GM21360 (cell line): Measurements from ENCODE around the gene PHYH.
"Not testable (repeated sequence)": the region's sequence is repeated elsewhere in the genome, so short reads cannot be mapped to it uniquely, and the experiment has no call there.

ENCODE experiments used
- ATAC-seq: cut with Tn5 transposase; IDR thresholded peaks from one replicate; pipeline ENCODE4 v1.9.1; 2021; ENCODE audit warnings: mild to moderate bottlenecking, moderate library complexity; ENCODE audit not compliant: unreplicated experiment

PHYH gene

DNA sequence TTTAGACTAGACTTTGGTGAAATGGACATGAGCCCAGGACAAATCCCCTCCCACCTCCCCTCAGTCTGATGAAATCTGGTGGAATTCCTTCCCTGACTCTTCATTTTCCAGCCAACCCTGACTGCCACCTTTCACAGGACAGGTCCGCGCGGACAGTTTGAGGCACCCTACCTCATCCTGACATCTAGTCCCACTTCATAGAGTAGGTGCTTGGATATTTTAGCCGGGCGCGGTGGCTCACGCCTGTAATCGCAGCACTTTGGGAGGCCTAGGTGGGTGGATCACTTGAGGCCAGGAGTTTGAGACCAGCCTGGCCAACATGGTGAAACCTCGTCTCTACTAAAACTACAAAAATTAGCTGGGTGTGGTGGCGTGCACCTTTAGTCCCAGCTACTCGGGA, 23.7 kb downstream of the PHYH start:
- ATAC-seq, result not testable (repeated sequence)

DNA sequence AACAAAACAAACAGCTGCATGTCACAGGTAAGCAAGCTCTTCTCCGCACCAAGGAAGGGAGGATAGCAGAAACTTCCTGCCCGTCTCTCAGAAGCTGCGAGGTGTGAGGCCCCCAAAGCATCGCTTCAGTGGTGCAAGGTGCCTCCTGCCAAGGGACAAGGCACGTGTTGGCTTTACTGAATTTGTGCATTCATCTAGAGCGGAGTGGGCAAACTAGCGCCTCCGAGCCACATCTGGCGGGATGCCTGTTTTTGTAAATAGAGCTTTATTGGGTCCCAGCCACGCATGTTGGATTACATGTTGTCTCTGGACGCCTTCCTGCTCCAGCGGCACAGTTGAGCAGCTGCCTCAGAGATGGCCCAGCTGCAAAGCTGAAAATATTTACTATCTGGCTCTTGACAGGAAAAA, 27.7 kb downstream of the PHYH start:
- ATAC-seq, result no peak

- ATAC-seq, result no peak
Observed at GRCh38 chr10:13271552-13272163, 28.2 kb downstream of the PHYH start.

DNA sequence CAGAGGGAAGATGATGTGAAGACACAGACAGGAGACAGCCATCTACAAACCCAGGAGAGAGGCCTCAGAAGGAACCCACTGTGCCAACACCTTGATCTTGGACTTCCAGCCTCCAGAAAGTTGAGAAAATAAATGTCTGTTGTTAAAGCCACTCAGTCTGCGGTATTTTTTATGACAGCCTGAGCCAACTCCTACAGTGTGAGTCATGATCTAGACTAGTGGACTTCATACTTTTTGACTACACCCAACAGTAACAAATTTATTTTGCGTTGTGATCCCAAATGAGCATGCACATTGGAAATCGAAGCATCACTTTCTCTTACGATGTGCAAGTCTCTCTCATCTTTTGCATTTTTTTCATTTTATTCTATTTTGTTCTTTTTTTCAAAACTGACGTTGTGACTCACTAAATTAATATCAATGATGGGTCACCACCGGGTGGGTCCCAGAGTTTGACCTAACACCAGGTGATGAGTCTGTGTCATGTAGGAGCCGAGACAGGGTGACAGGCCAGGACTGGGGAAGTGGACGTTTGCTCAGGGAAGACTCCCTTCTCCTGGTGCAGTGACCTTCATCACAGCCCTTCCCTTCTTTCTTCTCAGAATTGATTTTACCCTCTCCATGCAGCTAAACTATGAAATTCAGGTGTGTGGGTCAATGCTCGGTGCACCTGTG, 28.9 kb downstream of the PHYH start:
- no peak for ATAC-seq

GRCh38 chr10:13268841-13269240, 31.0 kb downstream of the PHYH start:
- no peak for ATAC-seq

DNA sequence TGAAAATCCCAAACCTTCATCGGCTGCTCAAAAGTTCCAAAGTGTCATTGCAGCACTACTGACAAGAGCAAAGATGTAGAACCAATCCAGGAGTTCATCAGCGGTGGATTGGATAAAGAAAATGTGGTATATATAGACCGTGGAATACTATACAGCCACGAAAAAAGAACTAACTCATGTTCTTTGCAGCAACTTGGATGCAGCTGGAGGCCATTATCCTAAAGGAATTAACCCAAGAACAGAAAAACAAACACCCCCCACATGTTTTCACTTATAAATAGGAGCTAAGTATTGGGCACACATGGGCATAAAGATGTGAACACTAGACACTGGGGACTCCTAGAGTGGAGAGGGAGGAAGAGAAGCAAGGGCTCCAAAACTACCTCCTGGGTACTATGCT, 31.6 kb downstream of the PHYH start:
- ATAC-seq, result no peak

GRCh38 chr10:13263591-13263990, 36.3 kb downstream of the PHYH start:
- no peak for ATAC-seq

DNA sequence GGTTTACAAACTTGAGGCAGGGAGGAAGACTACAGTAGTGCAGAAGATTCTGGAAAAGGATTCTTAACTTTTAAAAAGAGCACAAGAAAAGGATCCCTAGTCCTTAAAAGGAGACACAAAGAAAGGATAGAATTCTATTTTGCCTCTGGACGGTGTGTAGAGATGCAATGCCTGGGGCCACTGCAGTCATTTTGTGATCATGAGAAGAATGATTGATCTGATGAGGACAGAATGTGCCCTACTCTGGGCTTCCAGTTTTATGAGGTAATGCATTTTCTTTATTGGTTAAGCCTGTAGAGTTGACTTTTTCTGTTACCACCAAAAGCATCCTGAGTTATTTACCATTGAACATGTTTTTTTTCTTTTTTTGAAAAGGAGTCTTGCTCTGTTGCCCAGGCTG, 37.4 kb downstream of the PHYH start:
- no peak for ATAC-seq

DNA sequence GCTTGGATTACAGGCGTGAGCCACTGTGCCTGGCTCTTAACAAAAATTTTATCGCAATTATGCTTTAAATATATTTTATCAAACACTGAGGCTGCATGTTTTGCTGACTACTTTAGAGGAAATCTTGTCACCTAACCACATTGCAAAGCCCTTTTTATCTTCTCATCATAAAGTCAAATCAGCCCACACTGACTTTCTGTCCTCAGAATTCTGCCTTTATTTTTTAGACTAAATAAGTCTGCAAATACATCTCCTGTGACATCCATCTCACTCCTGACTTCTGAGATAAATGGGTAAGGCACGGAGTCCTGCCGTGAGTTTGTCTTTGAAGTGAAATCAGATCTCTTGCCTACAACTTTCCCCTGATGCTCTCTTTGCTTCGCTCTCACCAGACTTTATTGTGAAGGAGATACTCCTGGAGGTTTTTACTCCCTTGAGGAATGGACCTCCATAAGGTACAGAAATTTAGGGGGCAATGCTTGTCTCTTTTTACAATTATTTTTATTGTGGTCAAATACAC, 42.2 kb downstream of the PHYH start:
- no peak for ATAC-seq

DNA sequence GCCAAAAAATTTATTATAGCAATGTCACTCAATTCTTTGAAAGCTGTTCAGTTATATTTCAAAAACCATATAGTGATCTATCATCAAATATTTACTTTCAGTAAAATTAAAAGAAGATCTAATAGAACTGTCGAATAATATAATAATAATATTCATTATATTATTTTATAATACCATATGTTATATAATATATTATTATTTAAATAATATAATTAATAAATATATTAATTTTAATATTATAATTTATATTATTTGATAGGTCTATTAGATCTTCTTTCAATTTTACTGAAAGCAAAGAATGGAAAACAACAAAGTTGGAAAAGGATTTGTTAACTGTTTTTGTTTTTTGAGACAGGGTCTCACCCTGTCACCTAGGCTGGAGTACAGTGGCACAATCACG, 43.2 kb downstream of the PHYH start:
- ATAC-seq, result no peak

DNA sequence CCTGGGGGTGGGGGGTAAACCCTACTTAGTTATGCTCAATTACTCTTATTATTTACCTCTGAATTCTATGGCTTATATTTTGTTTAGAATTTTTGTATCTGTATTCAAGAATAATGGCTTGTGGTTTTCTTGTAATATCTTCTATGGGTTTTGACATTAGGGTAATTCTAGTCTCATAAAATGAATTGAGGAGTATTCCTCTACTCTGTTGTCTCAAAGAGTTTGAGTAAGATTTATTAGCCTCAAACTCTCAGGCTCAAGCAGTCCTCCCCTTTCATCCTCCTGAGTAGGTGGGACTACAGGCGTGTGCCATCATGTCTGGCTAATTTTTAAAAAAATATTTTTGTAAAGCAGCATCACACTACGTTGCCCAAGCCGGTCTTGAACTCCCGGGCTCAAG, 46.1 kb downstream of the PHYH start:
- ATAC-seq, result no peak

DNA sequence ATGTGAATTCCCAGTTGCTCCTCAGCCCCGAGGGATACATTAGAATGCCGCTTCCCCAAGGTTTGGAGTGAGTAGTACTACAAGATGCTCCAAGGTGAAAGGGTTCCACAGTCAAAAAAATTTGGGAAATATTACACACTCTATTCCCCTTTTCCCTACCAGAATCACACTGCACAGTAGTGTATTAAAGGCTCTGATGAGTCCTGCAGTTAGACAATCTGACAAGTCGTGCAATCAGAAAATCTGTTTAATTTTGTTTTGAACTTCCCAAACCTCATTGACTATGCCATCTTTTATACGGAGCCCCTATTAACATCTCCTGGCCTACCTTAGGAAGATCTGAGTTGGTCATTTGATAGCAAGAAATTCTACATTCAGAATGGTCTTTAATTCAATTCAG, 52.1 kb downstream of the PHYH start:
- ATAC-seq, result no peak

DNA sequence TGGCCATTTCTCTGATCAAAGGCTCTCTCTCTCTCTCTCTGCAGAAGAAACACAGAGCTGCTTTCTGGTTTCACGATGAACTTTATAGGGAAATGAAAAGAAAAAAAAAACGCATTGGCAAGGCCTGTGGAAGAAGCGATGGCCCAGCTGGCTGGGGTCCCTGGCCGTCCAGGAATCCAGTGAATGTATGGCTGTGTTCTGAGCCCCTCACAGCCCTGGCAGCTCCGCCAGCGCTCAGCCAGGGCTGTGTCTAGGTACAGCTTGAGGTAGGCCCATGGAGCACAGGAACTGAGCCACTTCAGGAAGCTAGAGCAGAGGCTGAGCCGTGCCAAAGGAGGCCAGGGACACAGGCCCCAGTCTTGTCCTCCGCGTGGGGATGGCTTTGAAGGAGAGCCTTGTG, 52.6 kb downstream of the PHYH start:
- no peak for ATAC-seq

GRCh38 chr10:13242260-13242659, 57.6 kb downstream of the PHYH start:
- not testable (repeated sequence) for ATAC-seq

GRCh38 chr10:13241613-13242012, 58.3 kb downstream of the PHYH start:
- no peak for ATAC-seq

DNA sequence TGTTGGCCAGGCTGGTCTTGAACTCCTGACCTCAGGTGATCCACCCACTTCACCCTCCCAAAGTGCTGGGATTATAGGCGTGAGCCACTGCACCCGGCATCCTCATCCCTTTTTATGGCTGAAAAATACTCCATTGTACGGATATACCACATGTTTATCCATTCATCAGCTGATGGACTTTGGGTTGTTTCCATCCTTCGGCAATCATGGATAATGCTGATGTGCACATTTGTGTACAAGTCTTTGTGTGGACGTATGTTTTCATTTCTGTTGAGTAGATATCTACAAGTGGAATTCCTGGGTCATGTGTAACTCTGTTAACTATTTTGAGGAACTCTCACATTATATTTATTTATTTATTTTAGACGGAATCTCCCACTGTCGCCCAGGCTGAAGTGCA, 59.9 kb downstream of the PHYH start:
- ATAC-seq, result no peak

DNA sequence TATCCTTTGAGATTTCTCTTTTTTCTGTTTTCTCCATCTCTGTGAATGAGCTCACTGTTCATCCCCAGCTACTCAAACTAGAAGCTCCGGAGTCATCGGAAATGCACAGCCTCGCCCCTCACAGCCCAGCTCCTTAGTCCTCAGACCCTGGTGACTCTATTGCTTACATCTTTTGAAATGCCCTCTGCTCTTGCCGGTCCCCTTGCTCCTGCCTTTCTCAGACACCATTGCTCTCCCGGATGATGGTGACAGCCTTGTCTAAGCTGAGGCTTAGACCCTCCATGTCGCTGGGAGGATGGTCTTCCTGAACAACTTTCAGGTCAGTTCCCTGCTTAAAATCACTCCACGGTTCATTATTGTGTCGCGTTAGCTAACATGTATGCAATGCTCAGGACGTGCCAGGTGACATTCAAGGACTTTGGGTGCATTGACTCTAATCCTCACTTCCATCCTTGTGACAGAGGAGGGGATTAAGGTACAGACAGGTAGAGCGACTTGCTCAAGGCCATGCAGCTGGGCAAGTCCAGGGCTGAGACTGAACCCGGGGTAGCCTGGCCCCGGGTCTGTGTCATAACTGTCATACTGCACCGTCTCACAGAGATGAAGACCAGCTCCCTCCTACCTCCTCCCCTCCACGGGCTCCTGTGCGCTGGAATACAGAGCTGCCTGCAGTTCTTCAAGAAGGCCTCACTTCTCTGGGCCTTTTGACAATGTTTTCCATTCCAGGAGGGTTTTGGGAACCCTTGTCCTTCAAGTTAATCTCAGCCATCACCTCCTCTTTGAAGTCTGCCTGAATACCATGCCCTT, 61.4 kb downstream of the PHYH start:
- ATAC-seq, result no peak

GRCh38 chr10:13236638-13237037, 63.2 kb downstream of the PHYH start:
- no peak for ATAC-seq

- ATAC-seq, result not testable (repeated sequence)
Observed at GRCh38 chr10:13234736-13235135, 65.1 kb downstream of the PHYH start.

DNA sequence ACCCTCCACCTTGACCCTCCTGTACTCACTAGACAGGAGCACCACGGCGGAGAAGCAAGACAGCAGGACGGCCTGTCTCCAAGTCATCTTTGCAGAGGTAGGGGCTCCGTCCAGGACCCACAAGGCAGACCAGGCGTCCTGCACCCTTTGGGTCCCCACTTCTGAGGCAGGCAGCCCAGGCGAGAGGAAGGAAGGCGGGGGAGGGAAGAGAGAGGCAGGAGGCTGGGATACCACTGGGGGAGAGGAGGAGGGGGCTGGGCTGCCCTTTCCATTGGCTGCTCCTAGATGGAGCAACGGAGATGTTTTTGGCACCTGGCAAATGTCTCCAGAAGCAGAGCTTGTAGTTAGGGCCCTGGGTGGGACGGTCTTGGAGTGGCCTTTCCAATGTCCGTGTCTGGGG, 65.7 kb downstream of the PHYH start, which contains the start of gene UCMA:
UCMA (minus strand) TSS at position 203 of the 400 bp plus-strand sequence; CDS start at position 87, 116 bp downstream.
- no peak for ATAC-seq

DNA sequence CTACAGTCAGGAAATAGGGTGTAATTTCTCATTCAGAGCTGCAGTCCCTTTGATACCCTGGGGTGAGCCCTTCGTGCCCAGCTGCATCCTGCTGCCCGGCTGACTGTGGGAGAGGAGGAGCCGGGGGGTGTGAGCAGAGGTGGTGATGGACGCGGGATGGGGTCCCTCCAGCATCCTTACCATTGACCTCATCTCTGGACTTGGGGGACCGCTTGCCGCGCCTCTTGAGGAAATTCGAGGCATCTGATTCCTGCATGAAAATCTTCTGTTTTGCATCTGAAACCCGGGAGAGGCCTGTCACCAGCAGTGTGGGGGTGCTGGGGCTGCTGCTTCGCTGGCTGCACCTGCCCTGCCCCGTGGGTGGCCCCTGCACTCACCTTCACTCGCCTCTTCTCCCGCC, 66.5 kb downstream of the PHYH start:
- no peak for ATAC-seq

- ATAC-seq, result no peak
Observed at GRCh38 chr10:13231808-13232207, 68.1 kb downstream of the PHYH start.
